ENCODE results near the gene ESPNL.
"Not testable (repeated sequence)": the region's sequence is repeated elsewhere in the genome, so short reads cannot be mapped to it uniquely, and the experiment has no call there.

ESPNL gene

DNA sequence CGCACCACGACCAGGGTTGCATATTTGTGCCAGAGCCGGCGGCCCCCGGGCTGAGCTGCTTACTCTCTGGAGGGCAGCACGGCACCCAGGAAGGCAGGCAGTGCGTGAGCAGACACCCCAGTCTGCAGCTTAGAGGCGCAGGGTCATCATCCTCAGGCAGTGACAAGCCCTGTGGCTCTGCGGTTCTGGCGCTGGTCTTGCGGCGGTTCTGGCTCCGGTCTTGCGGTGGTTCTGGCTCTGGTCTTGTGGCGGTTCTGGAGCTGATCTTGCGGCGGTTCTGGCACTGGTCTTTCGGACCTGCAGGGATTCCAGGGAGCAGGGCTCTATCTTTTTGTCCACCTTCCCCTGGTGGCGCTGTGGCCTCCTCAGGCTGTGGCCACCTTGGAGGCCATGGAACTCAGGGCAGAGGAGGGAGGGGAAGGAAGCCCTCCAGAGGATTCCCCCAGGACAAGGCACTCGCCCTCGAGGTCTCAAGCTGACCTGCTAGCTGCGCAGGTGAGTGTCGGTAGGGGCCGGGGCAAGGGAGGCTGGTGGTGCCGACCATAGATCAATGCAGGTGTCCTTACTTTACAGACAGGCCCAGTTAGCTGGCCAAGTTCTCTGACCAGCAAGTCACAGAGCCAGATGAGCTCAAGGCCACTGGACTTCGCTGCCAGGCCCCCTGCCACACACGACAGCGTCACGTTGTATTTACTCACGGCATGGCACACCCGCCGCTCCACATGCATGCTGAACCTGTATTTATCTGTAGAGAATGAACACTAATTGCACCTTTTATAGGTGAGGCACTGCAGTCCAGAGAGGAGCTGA, 14.9 kb downstream of the ESPNL start:
- H3K36me3 ChIP-seq (ENCODE audit: control insufficient read depth, insufficient read depth, low read length), result no peaks in the 10 kb centered on the region
- no peaks in the 10 kb centered on the region for H3K4me1 ChIP-seq (ENCODE audit: control insufficient read depth, insufficient read depth, low read length)
- no peaks in the 10 kb centered on the region for H3K9me3 ChIP-seq (ENCODE audit: control insufficient read depth, insufficient read depth, low read length)
- no peak overlapping the region for H3K9ac ChIP-seq (ENCODE audit: low read depth, low read length)
- no peaks in the 10 kb centered on the region for H3K27me3 ChIP-seq (ENCODE audit: control insufficient read depth, insufficient read depth, low read length)
- H3K4me3 ChIP-seq (ENCODE audit: low read depth, low read length), result no peak overlapping the region

DNA sequence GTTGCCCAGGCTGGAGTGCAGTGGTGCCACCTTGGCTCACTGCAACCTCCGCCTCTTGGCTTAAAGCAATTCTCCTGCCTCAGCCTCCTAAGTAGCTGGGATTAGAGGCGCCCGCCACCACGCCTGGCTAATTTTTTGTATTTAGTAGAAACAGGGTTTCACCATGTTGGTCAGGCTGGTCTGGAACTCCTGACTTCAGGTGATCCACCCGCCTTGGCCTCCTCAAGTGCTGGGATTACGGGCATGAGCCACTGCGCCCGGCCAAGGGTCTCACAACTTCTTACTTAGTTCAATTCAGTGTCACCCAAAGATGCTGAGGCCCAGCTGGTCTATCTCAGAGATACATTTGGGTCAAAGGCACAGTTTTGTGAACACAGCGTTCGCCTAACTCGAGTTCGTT, 15.6 kb downstream of the ESPNL start:
- not testable (repeated sequence) for H3K9me3 ChIP-seq (ENCODE audit: control insufficient read depth, insufficient read depth, low read length); H3K36me3 ChIP-seq (ENCODE audit: control insufficient read depth, insufficient read depth, low read length); H3K4me3 ChIP-seq (ENCODE audit: low read depth, low read length); H3K4me1 ChIP-seq (ENCODE audit: control insufficient read depth, insufficient read depth, low read length); H3K9ac ChIP-seq (ENCODE audit: low read depth, low read length); H3K27me3 ChIP-seq (ENCODE audit: control insufficient read depth, insufficient read depth, low read length)

DNA sequence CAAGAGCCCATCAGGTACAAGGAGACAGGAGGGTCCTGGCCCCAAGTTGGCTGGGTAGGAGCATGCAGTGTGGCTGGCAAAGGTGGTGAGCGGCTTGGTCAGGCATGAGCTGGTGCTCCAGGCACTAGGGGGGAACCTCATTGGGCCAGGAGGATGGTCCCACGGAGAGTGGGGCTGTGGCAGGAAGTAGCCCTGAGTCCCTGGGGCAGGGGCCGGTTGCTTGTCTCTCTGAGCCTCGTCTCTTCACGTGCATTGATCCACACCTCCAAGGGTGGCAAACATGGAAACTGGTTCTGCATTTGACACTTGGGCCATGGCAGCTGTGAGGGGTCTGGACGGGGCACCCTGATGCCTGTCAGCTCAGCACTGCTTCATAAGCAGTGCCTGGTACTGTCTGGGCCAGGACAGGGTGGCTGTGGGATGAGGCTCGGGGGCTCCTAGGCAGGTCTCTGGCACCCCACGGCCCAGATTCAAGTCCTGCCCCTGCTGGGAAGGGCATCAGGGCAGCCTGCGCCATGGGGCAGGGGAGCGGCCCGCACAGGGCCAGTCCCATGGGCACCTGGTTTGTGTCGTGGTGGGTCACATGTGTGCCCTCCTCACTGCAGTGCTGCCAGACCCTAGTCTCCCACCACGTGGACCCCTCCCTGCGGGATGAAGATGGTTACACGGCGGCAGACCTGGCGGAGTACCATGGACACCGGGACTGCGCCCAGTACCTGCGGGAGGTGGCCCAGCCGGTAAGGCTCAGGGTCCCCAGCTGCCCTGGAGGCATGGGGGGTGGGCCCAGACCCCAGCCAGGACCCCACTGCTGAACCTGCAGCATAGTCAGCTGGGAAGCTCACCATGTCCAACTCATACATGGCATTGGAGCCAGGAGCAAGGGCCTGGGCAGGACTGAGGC, 16.4 kb downstream of the ESPNL start:
- Histone ChIP-seq H3K36me3 (ENCODE audit: control insufficient read depth, insufficient read depth, low read length) (no peaks in the 10 kb centered on the region), H3K9me3 (ENCODE audit: control insufficient read depth, insufficient read depth, low read length) (no peaks in the 10 kb centered on the region), H3K9ac (ENCODE audit: low read depth, low read length) (no peak overlapping the region), H3K4me3 (ENCODE audit: low read depth, low read length) (no peak overlapping the region), H3K4me1 (ENCODE audit: control insufficient read depth, insufficient read depth, low read length) (no peaks in the 10 kb centered on the region), H3K27me3 (ENCODE audit: control insufficient read depth, insufficient read depth, low read length) (no peaks in the 10 kb centered on the region)

DNA sequence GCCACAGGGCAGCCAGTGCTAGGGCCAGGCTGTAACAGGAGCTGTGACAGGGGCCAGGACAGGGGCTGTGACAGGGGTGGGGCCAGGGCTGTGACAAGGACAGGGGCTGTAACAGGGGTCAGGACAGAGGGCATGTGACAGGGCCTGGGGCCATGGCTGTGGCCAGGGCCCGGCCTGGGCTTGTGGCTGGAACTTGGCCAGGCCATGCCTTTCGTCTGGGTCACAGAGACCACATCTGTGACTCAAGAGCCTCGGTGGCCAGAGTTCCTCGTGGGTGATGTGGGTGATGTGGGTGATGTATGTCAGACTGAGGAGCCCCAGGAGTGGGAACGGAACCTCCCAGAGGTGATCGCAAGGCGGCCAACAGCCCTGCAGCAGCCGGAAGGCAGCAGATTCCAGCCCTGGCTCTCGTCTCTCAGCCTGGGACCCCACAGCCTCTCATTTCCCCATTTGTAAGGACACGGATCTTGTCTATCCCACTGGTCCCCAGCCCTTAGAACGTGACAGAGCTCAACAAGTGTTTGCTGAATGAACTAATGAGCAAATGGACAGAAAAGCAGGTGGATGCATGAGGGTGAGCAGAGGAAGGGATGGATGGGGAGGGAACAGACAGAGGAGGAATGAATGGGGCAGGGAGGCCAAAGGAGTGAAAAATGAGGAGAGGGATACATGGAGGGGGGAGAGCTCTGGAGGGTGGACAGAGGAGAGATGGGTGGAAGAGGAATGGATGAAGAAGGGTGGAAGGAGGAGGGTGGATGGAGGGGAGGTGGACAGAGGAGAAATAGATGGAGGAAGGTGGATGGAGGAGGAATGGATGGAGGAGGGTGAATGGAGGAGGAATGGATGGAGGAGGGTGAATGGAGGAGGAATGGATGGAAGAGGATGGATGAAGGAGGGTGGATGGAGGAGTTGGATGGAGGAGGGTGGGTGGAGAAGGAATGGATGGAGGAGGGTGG, 17.3 kb downstream of the ESPNL start:
- Histone ChIP-seq H3K9me3 (ENCODE audit: control insufficient read depth, insufficient read depth, low read length) (no peaks in the 10 kb centered on the region), H3K4me3 (ENCODE audit: low read depth, low read length) (no peak overlapping the region), H3K9ac (ENCODE audit: low read depth, low read length) (no peak overlapping the region), H3K27me3 (ENCODE audit: control insufficient read depth, insufficient read depth, low read length) (no peaks in the 10 kb centered on the region), H3K36me3 (ENCODE audit: control insufficient read depth, insufficient read depth, low read length) (no peaks in the 10 kb centered on the region), H3K4me1 (ENCODE audit: control insufficient read depth, insufficient read depth, low read length) (no peaks in the 10 kb centered on the region)

DNA sequence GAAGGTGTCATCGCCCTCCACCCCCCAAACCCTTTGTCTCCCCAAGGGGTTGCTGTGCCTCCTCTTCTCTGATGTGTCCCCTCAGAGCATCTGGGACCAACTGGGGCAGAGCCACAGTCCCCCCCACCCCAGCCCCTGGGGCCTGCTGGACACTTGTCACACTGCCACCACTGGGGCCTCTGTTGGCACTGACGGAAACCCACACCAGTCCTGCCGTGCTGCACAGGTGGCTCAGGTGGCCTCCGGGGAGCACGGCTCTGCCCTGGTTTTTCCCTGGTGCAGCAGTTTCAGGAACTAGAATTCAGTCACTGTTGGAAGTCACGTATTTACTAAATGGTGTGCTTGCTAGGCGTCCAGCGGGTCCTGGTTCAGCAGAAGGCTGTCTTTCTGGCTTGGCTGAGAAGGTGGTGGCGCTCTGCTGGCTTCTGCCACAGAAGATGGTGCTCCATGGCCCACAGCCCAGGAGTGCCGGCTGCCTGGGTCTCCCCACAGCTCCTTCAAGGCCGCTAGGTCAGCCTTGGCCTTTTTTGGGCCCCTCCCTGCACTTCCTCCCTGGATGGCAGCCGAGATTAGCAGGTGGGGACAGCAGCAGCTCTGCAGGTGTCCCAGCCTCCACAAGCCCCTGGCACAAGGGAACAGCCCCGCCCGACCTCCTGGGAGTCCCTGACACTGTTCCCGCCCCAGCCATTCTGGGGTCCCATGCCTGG, 19.8 kb downstream of the ESPNL start:
- H3K36me3 ChIP-seq (ENCODE audit: control insufficient read depth, insufficient read depth, low read length), result no peaks in the 10 kb centered on the region
- H3K4me3 ChIP-seq (ENCODE audit: low read depth, low read length), result no peak overlapping the region
- H3K4me1 ChIP-seq (ENCODE audit: control insufficient read depth, insufficient read depth, low read length), result no peaks in the 10 kb centered on the region
- no peaks in the 10 kb centered on the region for H3K27me3 ChIP-seq (ENCODE audit: control insufficient read depth, insufficient read depth, low read length)
- H3K9ac ChIP-seq (ENCODE audit: low read depth, low read length), result no peak overlapping the region
- H3K9me3 ChIP-seq (ENCODE audit: control insufficient read depth, insufficient read depth, low read length), result no peaks in the 10 kb centered on the region

DNA sequence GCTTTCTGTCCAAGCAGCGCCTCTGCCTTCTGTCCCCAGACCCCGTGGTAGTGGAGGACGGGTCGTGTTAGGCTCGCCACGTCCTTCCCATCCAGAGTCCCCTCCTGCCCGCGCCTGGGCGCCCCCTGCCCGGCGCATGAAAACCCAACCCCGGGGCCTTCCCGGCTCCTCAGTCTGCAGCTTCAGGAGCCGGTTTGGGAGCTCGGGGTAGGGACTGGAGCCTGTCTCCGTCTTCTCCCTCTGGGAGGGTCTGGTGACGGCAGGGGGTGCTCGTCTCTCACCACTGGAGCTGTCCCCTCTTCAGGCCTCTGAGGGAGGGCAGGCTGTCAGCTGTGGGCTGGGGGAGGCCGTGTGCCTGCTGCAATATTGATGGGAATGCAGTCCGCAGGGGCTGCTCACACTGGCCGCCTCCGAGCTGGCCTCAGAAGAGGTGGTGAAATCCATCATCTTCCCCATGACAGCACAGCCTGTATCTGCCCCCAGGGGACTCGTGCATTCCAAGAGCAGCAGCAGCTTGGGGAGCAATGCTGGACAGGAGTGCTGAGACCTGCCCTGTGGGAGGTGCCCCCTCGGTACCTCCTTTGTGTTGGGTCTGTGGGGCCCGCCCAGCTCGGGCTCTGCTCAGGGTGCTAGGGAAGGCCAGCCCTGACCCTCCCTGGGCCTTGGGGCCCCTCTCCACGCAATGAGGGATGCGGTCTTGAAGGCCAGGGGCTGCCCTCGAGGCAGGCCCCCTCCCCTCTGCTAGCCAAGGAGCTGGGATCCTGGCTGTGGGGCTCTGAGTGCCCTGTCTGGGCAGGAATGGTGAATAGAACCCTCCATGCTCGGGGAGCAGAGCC, 20.5 kb downstream of the ESPNL start:
- Histone ChIP-seq H3K27me3 (ENCODE audit: control insufficient read depth, insufficient read depth, low read length) (no peaks in the 10 kb centered on the region), H3K4me1 (ENCODE audit: control insufficient read depth, insufficient read depth, low read length) (no peaks in the 10 kb centered on the region), H3K9ac (ENCODE audit: low read depth, low read length) (no peak overlapping the region), H3K9me3 (ENCODE audit: control insufficient read depth, insufficient read depth, low read length) (no peaks in the 10 kb centered on the region), H3K36me3 (ENCODE audit: control insufficient read depth, insufficient read depth, low read length) (no peaks in the 10 kb centered on the region), H3K4me3 (ENCODE audit: low read depth, low read length) (no peak overlapping the region)

DNA sequence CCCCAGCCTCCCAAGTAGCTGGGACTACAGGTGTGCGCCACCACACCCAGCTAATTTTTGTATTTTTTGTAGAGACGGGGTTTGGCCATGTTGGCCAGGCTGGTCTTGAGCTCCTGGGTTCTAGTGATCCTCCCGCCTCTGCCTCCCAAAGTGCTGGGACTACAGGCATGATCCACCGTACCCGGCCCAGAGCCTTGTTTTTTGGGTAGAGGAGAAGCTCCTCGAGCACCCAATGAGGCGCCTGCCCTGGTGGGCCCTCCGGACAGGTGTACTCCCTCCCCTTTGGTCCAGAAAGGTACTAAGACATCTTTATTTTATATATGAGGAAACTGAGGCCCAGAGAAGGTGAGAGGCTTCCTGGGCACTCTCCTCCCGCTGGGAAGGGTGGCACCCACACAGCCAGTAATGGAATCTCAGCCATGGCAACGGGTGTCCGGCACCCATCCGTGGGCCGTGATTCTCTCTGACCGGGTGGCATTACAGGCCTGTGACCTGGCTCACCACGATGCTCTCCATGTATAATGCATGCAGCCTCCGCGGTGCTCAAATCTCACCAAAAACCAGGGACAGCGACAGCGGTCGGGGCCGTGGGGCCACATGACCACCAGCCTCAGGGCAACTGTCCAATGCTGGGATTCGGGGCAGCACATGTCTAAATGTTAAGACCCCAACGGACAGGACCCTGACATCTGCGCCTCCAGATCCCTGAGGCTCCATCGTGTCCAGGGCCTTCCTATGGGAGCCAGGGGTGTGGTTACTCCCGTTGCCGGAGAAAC, 21.6 kb downstream of the ESPNL start:
- no peaks in the 10 kb centered on the region for H3K27me3 ChIP-seq (ENCODE audit: control insufficient read depth, insufficient read depth, low read length)
- no peak overlapping the region for H3K4me3 ChIP-seq (ENCODE audit: low read depth, low read length)
- no peaks in the 10 kb centered on the region for H3K4me1 ChIP-seq (ENCODE audit: control insufficient read depth, insufficient read depth, low read length)
- no peak overlapping the region for H3K9ac ChIP-seq (ENCODE audit: low read depth, low read length)
- no peaks in the 10 kb centered on the region for H3K36me3 ChIP-seq (ENCODE audit: control insufficient read depth, insufficient read depth, low read length)
- H3K9me3 ChIP-seq (ENCODE audit: control insufficient read depth, insufficient read depth, low read length), result no peaks in the 10 kb centered on the region

DNA sequence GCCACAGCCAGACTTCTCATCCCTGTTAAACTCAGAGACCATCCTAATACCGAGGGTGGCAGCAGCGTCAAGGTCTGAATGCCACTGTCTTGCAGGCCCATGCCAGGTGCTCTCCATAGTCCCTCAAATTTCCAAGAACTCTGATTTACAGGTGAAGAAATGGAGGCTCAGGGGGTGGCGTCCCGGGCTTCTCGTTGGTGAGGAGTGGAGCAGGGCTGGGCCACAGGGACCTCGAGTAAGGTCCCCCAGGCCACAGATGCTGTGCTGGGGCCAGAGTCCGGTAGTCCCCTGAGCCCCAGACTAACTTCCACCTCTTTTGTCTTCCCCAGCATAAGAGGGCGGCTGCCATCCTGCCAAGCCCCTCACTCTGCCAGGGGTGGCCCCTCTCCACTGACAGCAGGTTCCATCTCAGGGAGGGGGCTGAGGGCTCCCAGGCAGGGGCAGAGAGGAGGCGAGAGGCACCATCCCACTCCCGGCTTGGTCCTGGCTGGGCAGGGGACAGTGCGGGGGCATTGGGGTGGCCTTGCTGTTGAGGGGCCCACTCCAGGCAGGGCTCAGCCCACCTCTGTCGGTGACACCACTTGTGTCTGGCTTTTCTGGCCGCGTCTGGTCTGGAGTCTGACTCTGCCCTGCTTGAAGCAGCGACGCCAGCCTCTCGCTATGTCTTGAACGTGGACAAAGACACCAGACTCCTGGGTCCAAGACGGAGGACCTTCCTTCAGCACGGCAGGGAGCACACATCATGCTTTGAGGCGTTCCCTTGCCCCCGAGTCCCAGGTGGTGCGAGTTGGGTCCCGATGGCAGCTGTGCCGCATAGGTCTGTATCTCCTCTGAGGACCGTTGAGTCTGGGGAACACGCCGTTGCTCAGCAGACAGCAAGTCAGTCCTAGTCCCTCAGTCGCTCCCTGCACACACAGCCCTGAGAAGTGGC, 22.4 kb downstream of the ESPNL start:
- H3K9ac ChIP-seq (ENCODE audit: low read depth, low read length), result no peak overlapping the region
- H3K4me1 ChIP-seq (ENCODE audit: control insufficient read depth, insufficient read depth, low read length), result no peaks in the 10 kb centered on the region
- H3K9me3 ChIP-seq (ENCODE audit: control insufficient read depth, insufficient read depth, low read length), result no peaks in the 10 kb centered on the region
- no peaks in the 10 kb centered on the region for H3K27me3 ChIP-seq (ENCODE audit: control insufficient read depth, insufficient read depth, low read length)
- no peaks in the 10 kb centered on the region for H3K36me3 ChIP-seq (ENCODE audit: control insufficient read depth, insufficient read depth, low read length)
- H3K4me3 ChIP-seq (ENCODE audit: low read depth, low read length), result no peak overlapping the region

DNA sequence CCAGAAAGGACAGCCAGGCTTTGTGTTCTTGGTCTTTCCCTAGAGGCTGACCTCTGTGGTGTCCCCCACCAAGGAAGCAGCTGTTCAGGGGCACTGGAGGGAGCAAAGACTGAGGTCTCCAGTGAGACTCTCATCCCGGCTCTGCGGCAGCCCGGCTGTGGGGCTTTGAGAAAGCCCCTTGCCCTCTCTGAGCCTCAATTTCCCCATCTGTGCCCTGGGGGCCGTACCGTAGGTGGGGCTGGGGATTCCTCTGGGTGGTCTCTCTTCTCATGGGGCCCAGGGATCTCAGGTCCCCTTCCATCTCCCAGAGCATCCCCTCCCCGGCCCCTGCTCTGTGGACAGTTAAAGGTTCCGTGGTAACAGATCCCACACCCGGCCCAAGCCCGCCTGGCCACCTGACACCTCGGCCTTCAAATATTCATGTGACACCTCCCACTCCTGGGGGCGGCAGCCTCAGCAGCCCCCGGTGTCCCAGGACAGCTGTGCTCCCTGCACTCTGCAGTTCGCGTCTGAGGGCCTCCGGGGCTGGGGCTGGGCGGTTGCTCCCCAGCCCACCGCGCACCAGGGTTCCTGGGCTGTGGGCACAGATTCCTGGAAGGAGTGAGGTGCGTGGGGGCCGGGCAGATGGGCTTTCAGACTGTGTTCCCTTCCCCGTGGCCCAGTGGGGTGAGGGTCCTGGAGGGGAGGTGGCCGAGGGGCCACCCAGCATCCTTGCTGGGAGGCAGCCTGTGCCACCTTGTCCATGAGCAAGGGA, 23.3 kb downstream of the ESPNL start:
- Histone ChIP-seq H3K9ac (ENCODE audit: low read depth, low read length) (no peak overlapping the region), H3K4me3 (ENCODE audit: low read depth, low read length) (no peak overlapping the region), H3K9me3 (ENCODE audit: control insufficient read depth, insufficient read depth, low read length) (no peaks in the 10 kb centered on the region), H3K4me1 (ENCODE audit: control insufficient read depth, insufficient read depth, low read length) (no peaks in the 10 kb centered on the region), H3K27me3 (ENCODE audit: control insufficient read depth, insufficient read depth, low read length) (no peaks in the 10 kb centered on the region), H3K36me3 (ENCODE audit: control insufficient read depth, insufficient read depth, low read length) (no peaks in the 10 kb centered on the region)
